DOHH2 (cell line): ENCODE results near the gene GRK1.
"Not testable (repeated sequence)": the region's sequence is repeated elsewhere in the genome, so short reads cannot be mapped to it uniquely, and the experiment has no call there.

Experiments used
- H3F3A ChIP-seq: fragments of 200-600 bp; sonication (generic), shearing (Covaris generic); 2 replicates; pipeline ENCODE4 v1.6.0; 2016; ENCODE audit warnings: antibody characterized with exemption, mild to moderate bottlenecking; ENCODE audit not compliant: control insufficient read depth, insufficient read depth
- H3K27ac ChIP-seq: fragments of 200-600 bp; sonication (generic); 2 replicates; pipeline ENCODE4 v1.5.1; 2014; ENCODE audit warnings: low read depth, mild to moderate bottlenecking, low read length, moderate library complexity
- H3K27me3 ChIP-seq: fragments of 200-600 bp; sonication (generic); 2 replicates; pipeline ENCODE4 v1.6.1; 2014; ENCODE audit warnings: mild to moderate bottlenecking, low read length, mixed read lengths; ENCODE audit not compliant: control insufficient read depth
- H3K36me3 ChIP-seq: fragments of 200-600 bp; sonication (generic); 2 replicates; pipeline ENCODE4 v1.6.1; 2014; ENCODE audit warnings: mild to moderate bottlenecking, low read length, moderate library complexity, mixed read lengths; ENCODE audit not compliant: control insufficient read depth
- H3K4me1 ChIP-seq: fragments of 200-600 bp; sonication (generic); 2 replicates; pipeline ENCODE4 v1.6.1; 2014; ENCODE audit warnings: mild to moderate bottlenecking, low read length, mixed read lengths; ENCODE audit not compliant: control insufficient read depth
- H3K4me2 ChIP-seq: fragments of 200-600 bp; sonication (generic); 2 replicates; pipeline ENCODE4 v1.6.0; 2014; ENCODE audit warnings: mild to moderate bottlenecking, low read length, moderate library complexity
- H3K4me3 ChIP-seq: fragments of 200-600 bp; sonication (generic); 2 replicates; pipeline ENCODE4 v1.5.1; 2014; ENCODE audit warnings: mild to moderate bottlenecking, low read length, mixed read lengths
- H3K79me2 ChIP-seq: fragments of 200-600 bp; sonication (generic); 2 replicates; pipeline ENCODE4 v1.6.1; 2014; ENCODE audit warnings: mild to moderate bottlenecking, low read length, mixed read lengths; ENCODE audit not compliant: control insufficient read depth
- H3K9me2 ChIP-seq: fragments of 200-600 bp; sonication (generic); replicated peaks from 2 replicates; pipeline ENCODE4 v1.6.1; 2014; ENCODE audit warnings: mild to moderate bottlenecking, low read length, mixed read lengths; ENCODE audit not compliant: control insufficient read depth
- H3K9me3 ChIP-seq: fragments of 200-600 bp; sonication (generic); 2 replicates; pipeline ENCODE4 v1.6.1; 2014; ENCODE audit warnings: antibody characterized with exemption, low read length, mixed read lengths; ENCODE audit not compliant: control insufficient read depth, insufficient read depth
- H4K20me1 ChIP-seq: fragments of 200-600 bp; sonication (generic); 2 replicates; pipeline ENCODE4 v1.6.0; 2014; ENCODE audit warnings: low read depth, mild to moderate bottlenecking, antibody characterized with exemption, low read length, moderate library complexity; ENCODE audit not compliant: control insufficient read depth, insufficient read depth
- EZH2phosphoT487 ChIP-seq: fragments of 200-600 bp; sonication (generic); IDR thresholded peaks from 2 replicates; pipeline ENCODE4 v1.6.1; 2017; ENCODE audit warnings: borderline replicate concordance, mild to moderate bottlenecking, antibody characterized with exemption, low read length, moderate library complexity, mixed read lengths
- TF ChIP-seq, protein P1 (sequence below): fragments of 200-600 bp; sonication (generic); IDR thresholded peaks from one replicate; pipeline ENCODE4 v1.5.1; 2014; ENCODE audit warnings: antibody characterized with exemption, mild to moderate bottlenecking, low read depth, low read length; ENCODE audit not compliant: poor library complexity, severe bottlenecking

The GRK1 gene

GRCh38 chr13:113620036-113620796, 46.8 kb upstream of the GRK1 start:
- Histone ChIP-seq H3K4me2 (no peak overlapping the region), H3K36me3 (peaks cover 86% of the 10 kb centered on the region), H3K27me3 (no peaks in the 10 kb centered on the region), H3K4me3 (no peak overlapping the region), H3F3A (no peaks in the 10 kb centered on the region), H3K4me1 (no peaks in the 10 kb centered on the region), H3K27ac (no peak overlapping the region), H3K9me2 (no peaks in the 10 kb centered on the region), H4K20me1 (peaks cover 12% of the 10 kb centered on the region), H3K9me3 (no peaks in the 10 kb centered on the region), H3K79me2 (peaks cover 98% of the 10 kb centered on the region)
- no peak for TF ChIP-seq EZH2phosphoT487
- TF ChIP-seq, protein P1, sequence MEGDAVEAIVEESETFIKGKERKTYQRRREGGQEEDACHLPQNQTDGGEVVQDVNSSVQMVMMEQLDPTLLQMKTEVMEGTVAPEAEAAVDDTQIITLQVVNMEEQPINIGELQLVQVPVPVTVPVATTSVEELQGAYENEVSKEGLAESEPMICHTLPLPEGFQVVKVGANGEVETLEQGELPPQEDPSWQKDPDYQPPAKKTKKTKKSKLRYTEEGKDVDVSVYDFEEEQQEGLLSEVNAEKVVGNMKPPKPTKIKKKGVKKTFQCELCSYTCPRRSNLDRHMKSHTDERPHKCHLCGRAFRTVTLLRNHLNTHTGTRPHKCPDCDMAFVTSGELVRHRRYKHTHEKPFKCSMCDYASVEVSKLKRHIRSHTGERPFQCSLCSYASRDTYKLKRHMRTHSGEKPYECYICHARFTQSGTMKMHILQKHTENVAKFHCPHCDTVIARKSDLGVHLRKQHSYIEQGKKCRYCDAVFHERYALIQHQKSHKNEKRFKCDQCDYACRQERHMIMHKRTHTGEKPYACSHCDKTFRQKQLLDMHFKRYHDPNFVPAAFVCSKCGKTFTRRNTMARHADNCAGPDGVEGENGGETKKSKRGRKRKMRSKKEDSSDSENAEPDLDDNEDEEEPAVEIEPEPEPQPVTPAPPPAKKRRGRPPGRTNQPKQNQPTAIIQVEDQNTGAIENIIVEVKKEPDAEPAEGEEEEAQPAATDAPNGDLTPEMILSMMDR, result no peak

DNA sequence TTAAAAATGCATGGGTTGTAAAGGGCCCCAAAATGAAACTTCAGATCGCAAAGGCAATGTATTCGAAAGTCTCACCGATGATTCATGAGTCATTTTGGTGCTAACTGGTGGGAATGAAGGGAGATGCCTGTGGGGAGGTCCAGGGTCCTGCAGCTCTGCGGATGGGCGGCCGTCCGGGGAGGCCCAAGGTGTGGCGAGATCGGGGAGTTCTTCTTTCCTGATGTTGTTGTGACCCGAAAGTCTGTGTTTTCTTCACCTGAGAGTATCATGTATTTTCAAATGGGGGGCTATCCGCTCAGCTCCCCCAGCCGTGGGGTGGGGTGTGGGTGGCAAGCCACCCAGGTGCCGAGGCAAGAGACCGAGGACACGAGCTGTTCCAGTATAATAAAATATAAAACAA, 46.0 kb upstream of the GRK1 start:
- Histone ChIP-seq H3K9me2 (no peaks in the 10 kb centered on the region), H3K79me2 (peaks cover 98% of the 10 kb centered on the region), H3K4me2 (no peak overlapping the region), H3K36me3 (peaks cover 86% of the 10 kb centered on the region), H3K4me3 (no peak overlapping the region), H3K9me3 (no peaks in the 10 kb centered on the region), H3K27me3 (no peaks in the 10 kb centered on the region), H3K27ac (no peak overlapping the region), H3F3A (no peaks in the 10 kb centered on the region), H3K4me1 (no peaks in the 10 kb centered on the region), H4K20me1 (peaks cover 12% of the 10 kb centered on the region)
- TF ChIP-seq, protein P1, result no peak
- no peak for TF ChIP-seq EZH2phosphoT487

DNA sequence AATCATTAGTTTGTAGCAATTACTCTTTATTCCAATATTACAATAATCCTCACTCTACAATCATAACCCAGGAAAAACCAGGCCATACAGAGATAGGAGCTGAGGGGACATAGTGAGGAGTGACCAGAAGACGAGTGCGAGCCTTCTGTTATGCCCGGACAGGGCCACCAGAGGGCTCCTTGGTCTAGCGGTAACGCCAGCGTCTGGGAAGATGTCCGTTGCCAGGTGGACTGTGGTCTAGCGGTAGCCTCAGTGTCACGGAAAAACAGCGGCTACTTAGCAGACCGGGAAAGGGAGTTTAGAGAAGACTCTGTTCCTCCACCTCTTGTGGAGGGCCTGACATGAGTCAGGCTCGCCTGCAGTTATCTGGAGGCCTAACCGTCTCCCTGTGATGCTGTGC, 45.5 kb upstream of the GRK1 start:
- not testable (repeated sequence) for H3K4me2 ChIP-seq, H3K27ac ChIP-seq, H3F3A ChIP-seq, H3K27me3 ChIP-seq, H3K9me2 ChIP-seq, H3K9me3 ChIP-seq, H3K4me1 ChIP-seq, H3K4me3 ChIP-seq
- Histone ChIP-seq H3K36me3 (peaks cover 86% of the 10 kb centered on the region), H3K79me2 (peaks cover 98% of the 10 kb centered on the region), H4K20me1 (peaks cover 15% of the 10 kb centered on the region)

DNA sequence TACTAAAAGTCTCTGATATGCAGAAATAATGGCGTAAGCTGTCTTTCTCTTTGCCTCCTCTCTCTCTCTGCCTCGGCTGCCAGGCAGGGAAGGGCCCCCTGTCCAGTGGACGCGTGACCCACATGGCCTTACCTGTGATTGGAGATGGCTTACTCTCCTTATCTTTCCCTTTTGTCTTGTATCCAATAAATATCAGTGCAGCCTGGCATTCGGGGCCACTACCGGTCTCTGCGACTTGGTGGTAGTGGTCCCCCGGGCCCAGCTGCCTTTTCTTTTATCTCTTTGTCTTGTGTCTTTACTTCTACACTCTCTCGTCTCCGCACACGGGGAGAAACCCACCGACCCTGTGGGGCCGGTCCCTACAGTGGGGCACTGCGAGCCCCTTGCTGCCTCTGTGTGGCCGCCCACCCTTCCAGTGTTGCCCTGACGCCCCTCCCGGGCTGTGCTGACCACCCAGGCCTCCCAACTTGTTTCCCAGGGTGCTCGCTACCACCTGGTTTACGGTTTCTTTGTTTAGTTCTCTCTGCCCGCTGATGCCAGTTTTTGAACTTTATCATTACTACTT, 45.0 kb upstream of the GRK1 start:
- H3K9me2 ChIP-seq, H3K27me3 ChIP-seq, H3K4me3 ChIP-seq, H3F3A ChIP-seq, H3K27ac ChIP-seq, H3K9me3 ChIP-seq, H3K4me2 ChIP-seq, H3K4me1 ChIP-seq: not testable (repeated sequence)
- Histone ChIP-seq H3K36me3 (peaks cover 86% of the 10 kb centered on the region), H3K79me2 (peaks cover 98% of the 10 kb centered on the region), H4K20me1 (peaks cover 16% of the 10 kb centered on the region)
